WTC11 (cell line): ENCODE measurements around the gene GATD1.

Experiments
- ATF1 ChIP-seq: sonication (generic); formaldehyde crosslinking; IDR thresholded peaks from 2 replicates; pipeline ENCODE4 v1.8.1; 2023; ENCODE audit warnings: mild to moderate bottlenecking, moderate library complexity, missing genetic modification reagents
- FOXJ3 ChIP-seq: sonication (generic); formaldehyde crosslinking; IDR thresholded peaks from 2 replicates; pipeline ENCODE4 v1.9.0; 2021; ENCODE audit warnings: missing genetic modification reagents, mild to moderate bottlenecking, borderline replicate concordance
- NR2C2 ChIP-seq: sonication (generic); formaldehyde crosslinking; IDR thresholded peaks from 2 replicates; pipeline ENCODE4 v1.8.0; 2022; ENCODE audit warnings: mild to moderate bottlenecking, missing genetic modification reagents
- TP53 ChIP-seq: sonication (generic); formaldehyde crosslinking; IDR thresholded peaks from 2 replicates; pipeline ENCODE4 v1.8.1; 2023; ENCODE audit warnings: mild to moderate bottlenecking, missing genetic modification reagents
- ZNF121 ChIP-seq: sonication (generic); formaldehyde crosslinking; IDR thresholded peaks from 2 replicates; pipeline ENCODE4 v1.8.0; 2023; ENCODE audit warnings: missing genetic modification reagents
- TF ChIP-seq, protein P1 (sequence below): fragments of 200-600 bp; IDR thresholded peaks from 2 replicates; pipeline ENCODE4 v1.8.0; 2022; ENCODE audit warnings: antibody characterized with exemption
- TF ChIP-seq, protein P2 (sequence below): sonication (generic); formaldehyde crosslinking; IDR thresholded peaks from 2 replicates; pipeline ENCODE4 v1.8.0; 2022; ENCODE audit warnings: mild to moderate bottlenecking, missing genetic modification reagents
- TF ChIP-seq, protein P3 (sequence below): sonication (generic); formaldehyde crosslinking; IDR thresholded peaks from 2 replicates; pipeline ENCODE4 v1.8.1; 2023; ENCODE audit warnings: mild to moderate bottlenecking, missing genetic modification reagents, borderline replicate concordance
- TF ChIP-seq, protein P4 (sequence below): sonication (generic); formaldehyde crosslinking; IDR thresholded peaks from 2 replicates; pipeline ENCODE4 v1.8.1; 2023; ENCODE audit warnings: mild to moderate bottlenecking, missing genetic modification reagents, moderate library complexity
- TF ChIP-seq, protein P5 (sequence below): sonication (generic); formaldehyde crosslinking; IDR thresholded peaks from 2 replicates; pipeline ENCODE4 v1.8.0; 2022; ENCODE audit warnings: mild to moderate bottlenecking, missing genetic modification reagents
- TF ChIP-seq, protein P6 (sequence below): sonication (generic); formaldehyde crosslinking; IDR thresholded peaks from 2 replicates; pipeline ENCODE4 v1.8.1; 2022; ENCODE audit warnings: low read depth, missing genetic modification reagents, borderline replicate concordance

DNA sequence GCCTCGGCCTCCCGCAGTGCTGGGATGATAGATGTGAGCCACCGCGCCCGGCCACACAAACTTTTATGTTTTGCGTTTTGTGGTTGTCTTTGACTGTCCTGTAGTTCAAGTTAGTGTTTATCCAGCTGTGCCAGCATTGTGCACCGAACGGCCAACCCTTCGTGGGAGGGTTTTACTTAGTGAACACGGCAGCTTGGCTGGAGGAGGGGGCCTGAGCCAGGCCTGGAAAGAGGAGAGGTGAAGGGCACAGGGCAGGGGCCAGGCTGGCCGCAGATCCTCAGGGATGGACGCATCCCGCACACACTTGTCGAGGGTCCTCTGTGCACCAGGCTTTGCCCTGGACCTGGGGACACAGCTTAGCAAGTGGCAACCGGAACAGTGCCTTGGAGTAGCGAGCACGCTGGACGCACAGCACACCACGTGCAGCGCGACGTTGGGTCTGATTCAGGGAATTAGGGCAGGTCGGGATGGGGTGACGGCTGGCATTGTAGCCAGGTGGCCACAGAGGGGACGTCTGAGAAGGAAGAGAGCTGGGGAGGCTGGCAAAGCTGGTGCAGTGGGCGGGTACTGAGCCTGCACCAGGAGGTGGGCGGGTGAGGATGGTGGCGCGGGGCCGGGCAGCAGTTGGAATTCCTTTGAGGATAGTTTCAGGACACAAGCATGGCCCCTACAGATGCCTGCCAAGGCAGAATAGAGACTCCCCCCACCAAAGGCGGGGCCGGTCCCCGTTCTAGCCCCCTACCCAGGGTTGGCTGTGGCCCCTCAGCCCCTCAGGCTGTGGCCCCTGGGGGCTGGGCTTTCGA lies 57.9 kb downstream of the GATD1 start:
- TF ChIP-seq ATF1 (no peak), FOXJ3 (no peak), ZNF121 (CRISPR knock-in tag) (no peak), TP53 (CRISPR knock-in tag) (no peak), NR2C2 (no peak)
- TF ChIP-seq, protein P1, sequence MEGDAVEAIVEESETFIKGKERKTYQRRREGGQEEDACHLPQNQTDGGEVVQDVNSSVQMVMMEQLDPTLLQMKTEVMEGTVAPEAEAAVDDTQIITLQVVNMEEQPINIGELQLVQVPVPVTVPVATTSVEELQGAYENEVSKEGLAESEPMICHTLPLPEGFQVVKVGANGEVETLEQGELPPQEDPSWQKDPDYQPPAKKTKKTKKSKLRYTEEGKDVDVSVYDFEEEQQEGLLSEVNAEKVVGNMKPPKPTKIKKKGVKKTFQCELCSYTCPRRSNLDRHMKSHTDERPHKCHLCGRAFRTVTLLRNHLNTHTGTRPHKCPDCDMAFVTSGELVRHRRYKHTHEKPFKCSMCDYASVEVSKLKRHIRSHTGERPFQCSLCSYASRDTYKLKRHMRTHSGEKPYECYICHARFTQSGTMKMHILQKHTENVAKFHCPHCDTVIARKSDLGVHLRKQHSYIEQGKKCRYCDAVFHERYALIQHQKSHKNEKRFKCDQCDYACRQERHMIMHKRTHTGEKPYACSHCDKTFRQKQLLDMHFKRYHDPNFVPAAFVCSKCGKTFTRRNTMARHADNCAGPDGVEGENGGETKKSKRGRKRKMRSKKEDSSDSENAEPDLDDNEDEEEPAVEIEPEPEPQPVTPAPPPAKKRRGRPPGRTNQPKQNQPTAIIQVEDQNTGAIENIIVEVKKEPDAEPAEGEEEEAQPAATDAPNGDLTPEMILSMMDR = no peak
- TF ChIP-seq, protein P2, sequence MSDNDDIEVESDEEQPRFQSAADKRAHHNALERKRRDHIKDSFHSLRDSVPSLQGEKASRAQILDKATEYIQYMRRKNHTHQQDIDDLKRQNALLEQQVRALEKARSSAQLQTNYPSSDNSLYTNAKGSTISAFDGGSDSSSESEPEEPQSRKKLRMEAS = no peak
- TF ChIP-seq, protein P3, sequence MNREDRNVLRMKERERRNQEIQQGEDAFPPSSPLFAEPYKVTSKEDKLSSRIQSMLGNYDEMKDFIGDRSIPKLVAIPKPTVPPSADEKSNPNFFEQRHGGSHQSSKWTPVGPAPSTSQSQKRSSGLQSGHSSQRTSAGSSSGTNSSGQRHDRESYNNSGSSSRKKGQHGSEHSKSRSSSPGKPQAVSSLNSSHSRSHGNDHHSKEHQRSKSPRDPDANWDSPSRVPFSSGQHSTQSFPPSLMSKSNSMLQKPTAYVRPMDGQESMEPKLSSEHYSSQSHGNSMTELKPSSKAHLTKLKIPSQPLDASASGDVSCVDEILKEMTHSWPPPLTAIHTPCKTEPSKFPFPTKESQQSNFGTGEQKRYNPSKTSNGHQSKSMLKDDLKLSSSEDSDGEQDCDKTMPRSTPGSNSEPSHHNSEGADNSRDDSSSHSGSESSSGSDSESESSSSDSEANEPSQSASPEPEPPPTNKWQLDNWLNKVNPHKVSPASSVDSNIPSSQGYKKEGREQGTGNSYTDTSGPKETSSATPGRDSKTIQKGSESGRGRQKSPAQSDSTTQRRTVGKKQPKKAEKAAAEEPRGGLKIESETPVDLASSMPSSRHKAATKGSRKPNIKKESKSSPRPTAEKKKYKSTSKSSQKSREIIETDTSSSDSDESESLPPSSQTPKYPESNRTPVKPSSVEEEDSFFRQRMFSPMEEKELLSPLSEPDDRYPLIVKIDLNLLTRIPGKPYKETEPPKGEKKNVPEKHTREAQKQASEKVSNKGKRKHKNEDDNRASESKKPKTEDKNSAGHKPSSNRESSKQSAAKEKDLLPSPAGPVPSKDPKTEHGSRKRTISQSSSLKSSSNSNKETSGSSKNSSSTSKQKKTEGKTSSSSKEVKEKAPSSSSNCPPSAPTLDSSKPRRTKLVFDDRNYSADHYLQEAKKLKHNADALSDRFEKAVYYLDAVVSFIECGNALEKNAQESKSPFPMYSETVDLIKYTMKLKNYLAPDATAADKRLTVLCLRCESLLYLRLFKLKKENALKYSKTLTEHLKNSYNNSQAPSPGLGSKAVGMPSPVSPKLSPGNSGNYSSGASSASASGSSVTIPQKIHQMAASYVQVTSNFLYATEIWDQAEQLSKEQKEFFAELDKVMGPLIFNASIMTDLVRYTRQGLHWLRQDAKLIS (CRISPR knock-in tag) = no peak
- TF ChIP-seq, protein P4, sequence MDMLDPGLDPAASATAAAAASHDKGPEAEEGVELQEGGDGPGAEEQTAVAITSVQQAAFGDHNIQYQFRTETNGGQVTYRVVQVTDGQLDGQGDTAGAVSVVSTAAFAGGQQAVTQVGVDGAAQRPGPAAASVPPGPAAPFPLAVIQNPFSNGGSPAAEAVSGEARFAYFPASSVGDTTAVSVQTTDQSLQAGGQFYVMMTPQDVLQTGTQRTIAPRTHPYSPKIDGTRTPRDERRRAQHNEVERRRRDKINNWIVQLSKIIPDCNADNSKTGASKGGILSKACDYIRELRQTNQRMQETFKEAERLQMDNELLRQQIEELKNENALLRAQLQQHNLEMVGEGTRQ (CRISPR knock-in tag) = no peak
- TF ChIP-seq, protein P5, sequence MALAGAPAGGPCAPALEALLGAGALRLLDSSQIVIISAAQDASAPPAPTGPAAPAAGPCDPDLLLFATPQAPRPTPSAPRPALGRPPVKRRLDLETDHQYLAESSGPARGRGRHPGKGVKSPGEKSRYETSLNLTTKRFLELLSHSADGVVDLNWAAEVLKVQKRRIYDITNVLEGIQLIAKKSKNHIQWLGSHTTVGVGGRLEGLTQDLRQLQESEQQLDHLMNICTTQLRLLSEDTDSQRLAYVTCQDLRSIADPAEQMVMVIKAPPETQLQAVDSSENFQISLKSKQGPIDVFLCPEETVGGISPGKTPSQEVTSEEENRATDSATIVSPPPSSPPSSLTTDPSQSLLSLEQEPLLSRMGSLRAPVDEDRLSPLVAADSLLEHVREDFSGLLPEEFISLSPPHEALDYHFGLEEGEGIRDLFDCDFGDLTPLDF (CRISPR knock-in tag) = no peak
- TF ChIP-seq, protein P6, sequence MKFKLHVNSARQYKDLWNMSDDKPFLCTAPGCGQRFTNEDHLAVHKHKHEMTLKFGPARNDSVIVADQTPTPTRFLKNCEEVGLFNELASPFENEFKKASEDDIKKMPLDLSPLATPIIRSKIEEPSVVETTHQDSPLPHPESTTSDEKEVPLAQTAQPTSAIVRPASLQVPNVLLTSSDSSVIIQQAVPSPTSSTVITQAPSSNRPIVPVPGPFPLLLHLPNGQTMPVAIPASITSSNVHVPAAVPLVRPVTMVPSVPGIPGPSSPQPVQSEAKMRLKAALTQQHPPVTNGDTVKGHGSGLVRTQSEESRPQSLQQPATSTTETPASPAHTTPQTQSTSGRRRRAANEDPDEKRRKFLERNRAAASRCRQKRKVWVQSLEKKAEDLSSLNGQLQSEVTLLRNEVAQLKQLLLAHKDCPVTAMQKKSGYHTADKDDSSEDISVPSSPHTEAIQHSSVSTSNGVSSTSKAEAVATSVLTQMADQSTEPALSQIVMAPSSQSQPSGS (CRISPR knock-in tag) = no peak
